ENCODE measurements around the gene GGA2. TPM values are rescaled to one million over a fixed set of nuclear protein-coding genes. Genes with fewer than 3 reads are reported as not detected.

Gene GGA2
- total RNA-seq, 1 experiment from 2014 or later: 92.7 TPM

- no peak for TF ChIP-seq CTCF (IDR thresholded peaks at IDR 0.05; ENCODE audit: insufficient read depth in 1 of 2, low read depth in 1 of 2, low read length in 1 of 2, severe bottlenecking in 1 of 2, unreplicated experiment in 1 of 2)
- Histone ChIP-seq H3K4me3 (ENCODE audit: low read depth, low read length) (peak overlapping the region; percentile 76), H3K36me3 (ENCODE audit: control insufficient read depth, insufficient read depth, low read length) (no peaks in the 10 kb centered on the region), H3K9me3 (no peaks in the 10 kb centered on the region), H3K4me1 (peaks cover 15% of the 10 kb centered on the region), H3K27me3 (replicated peaks; ENCODE audit: control insufficient read depth, insufficient read depth, low read length) (no peaks in the 10 kb centered on the region)
- no peak for DNase-seq
- BruUV-seq (replicated peaks): no TSS peak
- ChIA-PET POLR2A (interaction anchor here (1.7 kb wide), 1 partner anchor 49 kb away, joined by 6 read pairs; the partner anchor contains the start of genes EARS2 and UBFD1), CTCF (no interaction called here)
- Mint-ChIP-seq H3K36me3 (ENCODE audit: insufficient read depth, unreplicated experiment) (peaks cover 38% of the 10 kb centered on the region), H3K27ac (ENCODE audit: unreplicated experiment) (peak overlapping the region; percentile 73), H3K9me3 (ENCODE audit: unreplicated experiment) (peaks cover 6% of the 10 kb centered on the region), H3K4me3 (ENCODE audit: unreplicated experiment) (peak overlapping the region; percentile 88), H3K27me3 (ENCODE audit: insufficient read depth, unreplicated experiment) (no peaks in the 10 kb centered on the region), H3K4me1 (ENCODE audit: low read depth, unreplicated experiment) (peaks cover 43% of the 10 kb centered on the region)
- intact Hi-C loops (cut with micrococcal nuclease; ENCODE audit: unreplicated experiment): no loop called here
Measured at GRCh38 chr16:23508589-23509440, 1.5 kb downstream of the GGA2 start.

GRCh38 chr16:23506606-23506994, 3.7 kb downstream of the GGA2 start:
- no peak overlapping the region for H3K4me3 Mint-ChIP-seq (ENCODE audit: unreplicated experiment)
- no peak for DNase-seq
- intact Hi-C loops (cut with micrococcal nuclease; ENCODE audit: unreplicated experiment): no loop called here
- BruUV-seq (replicated peaks): no TSS peak
- ChIA-PET CTCF (interaction anchor here (1.2 kb wide), 1 partner anchor 71 kb away, joined by 3 read pairs; no protein-coding TSS in a partner anchor), POLR2A (interaction anchor here (1.1 kb wide), 1 partner anchor 9 kb away, joined by 13 read pairs; no protein-coding TSS in a partner anchor)
- H3K27me3 Mint-ChIP-seq (ENCODE audit: insufficient read depth, unreplicated experiment): no peaks in the 10 kb centered on the region
- H3K36me3 Mint-ChIP-seq (ENCODE audit: insufficient read depth, unreplicated experiment): peaks cover 45% of the 10 kb centered on the region
- Histone ChIP-seq H3K4me1 (peaks cover 17% of the 10 kb centered on the region), H3K36me3 (ENCODE audit: control insufficient read depth, insufficient read depth, low read length) (peaks cover 1% of the 10 kb centered on the region), H3K9me3 (no peaks in the 10 kb centered on the region), H3K4me3 (ENCODE audit: low read depth, low read length) (no peak overlapping the region), H3K27me3 (replicated peaks; ENCODE audit: control insufficient read depth, insufficient read depth, low read length) (no peaks in the 10 kb centered on the region)
- peaks cover 36% of the 10 kb centered on the region for H3K4me1 Mint-ChIP-seq (ENCODE audit: low read depth, unreplicated experiment)
- H3K9me3 Mint-ChIP-seq (ENCODE audit: unreplicated experiment): peaks cover 6% of the 10 kb centered on the region
- H3K27ac Mint-ChIP-seq (ENCODE audit: unreplicated experiment): peak overlapping the region; percentile 58
- TF ChIP-seq CTCF (IDR thresholded peaks at IDR 0.05; ENCODE audit: insufficient read depth in 1 of 2, low read depth in 1 of 2, low read length in 1 of 2, severe bottlenecking in 1 of 2, unreplicated experiment in 1 of 2): no peak

- Mint-ChIP-seq H3K4me1 (ENCODE audit: low read depth, unreplicated experiment) (peaks cover 32% of the 10 kb centered on the region), H3K27ac (ENCODE audit: unreplicated experiment) (peak overlapping the region; percentile 58)
- intact Hi-C loops (cut with micrococcal nuclease; ENCODE audit: unreplicated experiment): no loop called here
Measured at GRCh38 chr16:23505671-23506605, 4.4 kb downstream of the GGA2 start.

More at GRCh38 chr16:23505671-23506605, 4.4 kb downstream of the GGA2 start:
- TF ChIP-seq CTCF (IDR thresholded peaks at IDR 0.05; ENCODE audit: insufficient read depth in 1 of 2, low read depth in 1 of 2, low read length in 1 of 2, severe bottlenecking in 1 of 2, unreplicated experiment in 1 of 2): no peak
- H3K36me3 ChIP-seq (ENCODE audit: control insufficient read depth, insufficient read depth, low read length): peaks cover 1% of the 10 kb centered on the region
- H3K4me3 Mint-ChIP-seq (ENCODE audit: unreplicated experiment): no peak overlapping the region
- BruUV-seq (replicated peaks): no TSS peak
- H3K4me1 ChIP-seq: peaks cover 17% of the 10 kb centered on the region
- no peaks in the 10 kb centered on the region for H3K27me3 ChIP-seq (replicated peaks; ENCODE audit: control insufficient read depth, insufficient read depth, low read length)
- DNase-seq: no peak
- CTCF ChIA-PET: interaction anchor here (1.2 kb wide), 1 partner anchor 70 kb away, joined by 3 read pairs; no protein-coding TSS in a partner anchor
- no peak overlapping the region for H3K4me3 ChIP-seq (ENCODE audit: low read depth, low read length)
- H3K9me3 Mint-ChIP-seq (ENCODE audit: unreplicated experiment): peaks cover 6% of the 10 kb centered on the region
- POLR2A ChIA-PET: interaction anchor here (1.1 kb wide), 1 partner anchor 9 kb away, joined by 13 read pairs; no protein-coding TSS in a partner anchor
- H3K27me3 Mint-ChIP-seq (ENCODE audit: insufficient read depth, unreplicated experiment): no peaks in the 10 kb centered on the region
- H3K9me3 ChIP-seq: no peaks in the 10 kb centered on the region
- peaks cover 49% of the 10 kb centered on the region for H3K36me3 Mint-ChIP-seq (ENCODE audit: insufficient read depth, unreplicated experiment)
